GM23338 (cell line): ENCODE measurements around the gene TMEM132D. TPM values are rescaled to one million over a fixed set of nuclear protein-coding genes. Genes with fewer than 3 reads are reported as not detected.
A peak's percentile ranks its signal among the peaks of the same experiment; 100 is the strongest.

Source experiments
- ATAC-seq: fragments of 200-7000 bp; cut with Tn5 transposase; 3 replicates; pipeline ENCODE4 v1.9.1; 2020
- DNase-seq: peaks from one replicate; pipeline ENCODE4 v3.0.0-alpha.2; 2015; ENCODE audit warnings: low spot score
- H2AFZ ChIP-seq: fragments of 200-600 bp; sonication (generic); 2 replicates; pipeline ENCODE4 v1.8.0; 2016; ENCODE audit warnings: antibody characterized with exemption, mild to moderate bottlenecking, moderate library complexity
- H3F3A ChIP-seq: fragments of 200-600 bp; sonication (generic); replicated peaks from 2 replicates; pipeline ENCODE4 v1.8.0; 2017; ENCODE audit warnings: antibody characterized with exemption, mixed run types, low read depth
- H3K27ac ChIP-seq: fragments of 200-600 bp; sonication (generic); 2 replicates; pipeline ENCODE4 v1.6.1; 2016; ENCODE audit warnings: low read depth
- H3K27me3 ChIP-seq: fragments of 200-600 bp; sonication (generic); 2 replicates; pipeline ENCODE4 v1.8.0; 2016; ENCODE audit warnings: mild to moderate bottlenecking, mixed run types, moderate library complexity; ENCODE audit not compliant: insufficient read depth
- H3K36me3 ChIP-seq: fragments of 200-600 bp; sonication (generic); 2 replicates; pipeline ENCODE4 v1.8.0; 2016; ENCODE audit warnings: mild to moderate bottlenecking; ENCODE audit not compliant: insufficient read depth
- H3K4me1 ChIP-seq: fragments of 200-600 bp; sonication (generic); 2 replicates; pipeline ENCODE4 v1.8.0; 2016; ENCODE audit warnings: mild to moderate bottlenecking, moderate library complexity; ENCODE audit not compliant: insufficient read depth
- H3K4me2 ChIP-seq: fragments of 200-600 bp; sonication (generic); 2 replicates; pipeline ENCODE4 v1.7.1; 2017; ENCODE audit warnings: mixed run types
- H3K4me3 ChIP-seq: fragments of 200-600 bp; sonication (generic); 2 replicates; pipeline ENCODE4 v1.6.1; 2016; ENCODE audit warnings: mixed run types
- H3K79me2 ChIP-seq: fragments of 200-600 bp; sonication (generic); replicated peaks from 2 replicates; pipeline ENCODE4 v1.8.0; 2017; ENCODE audit warnings: mild to moderate bottlenecking; ENCODE audit not compliant: insufficient read depth
- H3K9me2 ChIP-seq: fragments of 200-600 bp; sonication (generic); 2 replicates; pipeline ENCODE4 v1.8.0; 2017; ENCODE audit not compliant: insufficient read depth
- H4K20me1 ChIP-seq: fragments of 200-600 bp; sonication (generic); replicated peaks from 2 replicates; pipeline ENCODE4 v1.8.0; 2017; ENCODE audit warnings: mild to moderate bottlenecking; ENCODE audit not compliant: insufficient read depth
- H3K27ac Mint-ChIP-seq: 2 replicates; pipeline ENCODE4 v1.8.0; 2020; ENCODE audit warnings: inconsistent platforms, mild to moderate bottlenecking, moderate library complexity, mixed read lengths
- H3K27me3 Mint-ChIP-seq: 3 replicates; pipeline ENCODE4 v1.8.0; 2022; ENCODE audit warnings: low read depth, mild to moderate bottlenecking, moderate library complexity, mixed read lengths, inconsistent platforms; ENCODE audit not compliant: insufficient read depth, poor library complexity
- H3K36me3 Mint-ChIP-seq: 3 replicates; pipeline ENCODE4 v1.8.0; 2021; ENCODE audit warnings: low read depth, mild to moderate bottlenecking, inconsistent platforms, moderate library complexity, mixed read lengths
- H3K4me1 Mint-ChIP-seq: 3 replicates; pipeline ENCODE4 v1.8.0; 2020; ENCODE audit warnings: mild to moderate bottlenecking, inconsistent platforms, mixed read lengths
- H3K4me3 Mint-ChIP-seq: 3 replicates; pipeline ENCODE4 v1.8.0; 2021; ENCODE audit warnings: moderate library complexity, mild to moderate bottlenecking, inconsistent platforms, mixed read lengths
- H3K9me3 Mint-ChIP-seq: 3 replicates; pipeline ENCODE4 v1.8.0; 2020; ENCODE audit warnings: moderate library complexity, mild to moderate bottlenecking, inconsistent platforms, mixed read lengths
- CREB1 ChIP-seq: fragments of 250-450 bp; sonication (Bioruptor Pico); IDR thresholded peaks from 2 replicates; pipeline ENCODE4 v1.5.0; 2020; ENCODE audit warnings: low read depth, mild to moderate bottlenecking, moderate library complexity
- CTCF ChIP-seq, 2 experiments: fragments of 200-600 bp in 1 of 2; sonication (generic) in 1 of 2; conservative IDR thresholded peaks; 2 replicates each; pipeline versions ENCODE4 v1.5.1 to v1.6.1; 2016 to 2017; ENCODE audit warnings: antibody characterized with exemption in 2 of 2, low read depth in 2 of 2, mild to moderate bottlenecking in 2 of 2, moderate library complexity in 1 of 2
- EZH2phosphoT487 ChIP-seq: fragments of 200-600 bp; sonication (generic); IDR thresholded peaks from one replicate; pipeline ENCODE4 v1.8.1; 2018; ENCODE audit warnings: antibody characterized with exemption; ENCODE audit not compliant: unreplicated experiment
- NANOG ChIP-seq: IDR thresholded peaks from 2 replicates; pipeline ENCODE4 v1.6.1; 2016; ENCODE audit warnings: antibody characterized with exemption, borderline replicate concordance
- POLR2AphosphoS5 ChIP-seq: IDR thresholded peaks from 2 replicates; pipeline ENCODE4 v1.6.1; 2016; ENCODE audit warnings: antibody characterized with exemption, low read depth
- STAT1 ChIP-seq: IDR thresholded peaks from one replicate; pipeline ENCODE4 v1.6.1; 2016; ENCODE audit warnings: antibody characterized with exemption; ENCODE audit not compliant: unreplicated experiment
- ZNF331 ChIP-seq: fragments of 250-450 bp; sonication (Bioruptor Pico); IDR thresholded peaks from 2 replicates; pipeline ENCODE4 v1.5.0; 2020; ENCODE audit warnings: low read depth, mild to moderate bottlenecking, moderate library complexity
- polyA plus RNA-seq: library from polyadenylated mRNA; unstranded; fragments of >200 nt; fragmentation: Nextera tagmentation; extraction: Ambion mirVana; gene quantifications from 2 replicates; pipeline ENCODE4 v1.2.1, GENCODE V29; 2016
- total RNA-seq: library from RNA; depleted of rRNA; stranded (reverse); fragments of >200 nt; shearing (Covaris generic); gene quantifications from 2 replicates; pipeline ENCODE4 v1.2.3, GENCODE V29; 2014
- TF ChIP-seq, protein P1 (sequence below): IDR thresholded peaks from 2 replicates; pipeline ENCODE4 v1.6.1; 2016; ENCODE audit warnings: antibody characterized with exemption
- TF ChIP-seq, protein P2 (sequence below): fragments of 250-450 bp; sonication (Bioruptor Pico); IDR thresholded peaks from 2 replicates; pipeline ENCODE4 v1.5.0; 2020; ENCODE audit warnings: mild to moderate bottlenecking, moderate library complexity

TMEM132D gene
- total and polyA plus RNA-seq, 2 experiments from 2014 or later = 0.44 to 5.3 TPM

- Histone ChIP-seq H3K9me2 (no peaks in the 10 kb centered on the region), H2AFZ (no peak overlapping the region), H3F3A (no peaks in the 10 kb centered on the region), H3K27ac (no peak overlapping the region), H3K4me2 (no peak overlapping the region), H4K20me1 (no peaks in the 10 kb centered on the region), H3K4me3 (no peak overlapping the region), H3K36me3 (peaks cover 7% of the 10 kb centered on the region; the same call in 1 of the 2 replicates), H3K27me3 (no peaks in the 10 kb centered on the region), H3K79me2 (no peaks in the 10 kb centered on the region), H3K4me1 (no peaks in the 10 kb centered on the region)
- peaks cover 31% of the 10 kb centered on the region; the same call in 2 of the 3 replicates for H3K36me3 Mint-ChIP-seq
- no peak for ATAC-seq
- peaks cover 91% of the 10 kb centered on the region for H3K9me3 Mint-ChIP-seq
- no peak overlapping the region for H3K27ac Mint-ChIP-seq
- DNase-seq = peak; percentile 2
- H3K4me3 Mint-ChIP-seq = no peak overlapping the region
- peak; percentile 12 to 35; a peak in 2 of 4 replicates for TF ChIP-seq CTCF (conservative IDR thresholded peaks at IDR 0.05; ENCODE audit: low read depth in 2 of 2)
- TF ChIP-seq, protein P1, sequence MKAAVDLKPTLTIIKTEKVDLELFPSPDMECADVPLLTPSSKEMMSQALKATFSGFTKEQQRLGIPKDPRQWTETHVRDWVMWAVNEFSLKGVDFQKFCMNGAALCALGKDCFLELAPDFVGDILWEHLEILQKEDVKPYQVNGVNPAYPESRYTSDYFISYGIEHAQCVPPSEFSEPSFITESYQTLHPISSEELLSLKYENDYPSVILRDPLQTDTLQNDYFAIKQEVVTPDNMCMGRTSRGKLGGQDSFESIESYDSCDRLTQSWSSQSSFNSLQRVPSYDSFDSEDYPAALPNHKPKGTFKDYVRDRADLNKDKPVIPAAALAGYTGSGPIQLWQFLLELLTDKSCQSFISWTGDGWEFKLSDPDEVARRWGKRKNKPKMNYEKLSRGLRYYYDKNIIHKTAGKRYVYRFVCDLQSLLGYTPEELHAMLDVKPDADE = no peak
- no peaks in the 10 kb centered on the region for H3K4me1 Mint-ChIP-seq
- H3K27me3 Mint-ChIP-seq = peaks cover 6% of the 10 kb centered on the region
These were observed 665.9 kb downstream of the TMEM132D start for GRCh38 chr12:129237881-129238280.

- Mint-ChIP-seq H3K9me3 (peaks cover 91% of the 10 kb centered on the region), H3K4me3 (no peak overlapping the region), H3K27ac (no peak overlapping the region), H3K4me1 (no peaks in the 10 kb centered on the region), H3K36me3 (peaks cover 33% of the 10 kb centered on the region), H3K27me3 (no peaks in the 10 kb centered on the region)
- Histone ChIP-seq H3K9me2 (no peaks in the 10 kb centered on the region), H3K4me3 (no peak overlapping the region), H2AFZ (no peak overlapping the region), H4K20me1 (no peaks in the 10 kb centered on the region), H3K27me3 (no peaks in the 10 kb centered on the region), H3K79me2 (no peaks in the 10 kb centered on the region), H3K27ac (no peak overlapping the region), H3K4me2 (no peak overlapping the region), H3F3A (no peaks in the 10 kb centered on the region), H3K4me1 (no peaks in the 10 kb centered on the region), H3K36me3 (peaks cover 7% of the 10 kb centered on the region; the same call in 1 of the 2 replicates)
- DNase-seq (peak; percentile 1), ATAC-seq (no peak)
- TF ChIP-seq POLR2AphosphoS5 (no peak), CREB1 (CRISPR knock-in tag) (no peak), ZNF331 (CRISPR knock-in tag) (no peak), EZH2phosphoT487 (no peak), CTCF (conservative IDR thresholded peaks at IDR 0.05; ENCODE audit: low read depth in 2 of 2) (no peak), NANOG (no peak), STAT1 (no peak)
- TF ChIP-seq, protein P1 = no peak
- TF ChIP-seq, protein P2, sequence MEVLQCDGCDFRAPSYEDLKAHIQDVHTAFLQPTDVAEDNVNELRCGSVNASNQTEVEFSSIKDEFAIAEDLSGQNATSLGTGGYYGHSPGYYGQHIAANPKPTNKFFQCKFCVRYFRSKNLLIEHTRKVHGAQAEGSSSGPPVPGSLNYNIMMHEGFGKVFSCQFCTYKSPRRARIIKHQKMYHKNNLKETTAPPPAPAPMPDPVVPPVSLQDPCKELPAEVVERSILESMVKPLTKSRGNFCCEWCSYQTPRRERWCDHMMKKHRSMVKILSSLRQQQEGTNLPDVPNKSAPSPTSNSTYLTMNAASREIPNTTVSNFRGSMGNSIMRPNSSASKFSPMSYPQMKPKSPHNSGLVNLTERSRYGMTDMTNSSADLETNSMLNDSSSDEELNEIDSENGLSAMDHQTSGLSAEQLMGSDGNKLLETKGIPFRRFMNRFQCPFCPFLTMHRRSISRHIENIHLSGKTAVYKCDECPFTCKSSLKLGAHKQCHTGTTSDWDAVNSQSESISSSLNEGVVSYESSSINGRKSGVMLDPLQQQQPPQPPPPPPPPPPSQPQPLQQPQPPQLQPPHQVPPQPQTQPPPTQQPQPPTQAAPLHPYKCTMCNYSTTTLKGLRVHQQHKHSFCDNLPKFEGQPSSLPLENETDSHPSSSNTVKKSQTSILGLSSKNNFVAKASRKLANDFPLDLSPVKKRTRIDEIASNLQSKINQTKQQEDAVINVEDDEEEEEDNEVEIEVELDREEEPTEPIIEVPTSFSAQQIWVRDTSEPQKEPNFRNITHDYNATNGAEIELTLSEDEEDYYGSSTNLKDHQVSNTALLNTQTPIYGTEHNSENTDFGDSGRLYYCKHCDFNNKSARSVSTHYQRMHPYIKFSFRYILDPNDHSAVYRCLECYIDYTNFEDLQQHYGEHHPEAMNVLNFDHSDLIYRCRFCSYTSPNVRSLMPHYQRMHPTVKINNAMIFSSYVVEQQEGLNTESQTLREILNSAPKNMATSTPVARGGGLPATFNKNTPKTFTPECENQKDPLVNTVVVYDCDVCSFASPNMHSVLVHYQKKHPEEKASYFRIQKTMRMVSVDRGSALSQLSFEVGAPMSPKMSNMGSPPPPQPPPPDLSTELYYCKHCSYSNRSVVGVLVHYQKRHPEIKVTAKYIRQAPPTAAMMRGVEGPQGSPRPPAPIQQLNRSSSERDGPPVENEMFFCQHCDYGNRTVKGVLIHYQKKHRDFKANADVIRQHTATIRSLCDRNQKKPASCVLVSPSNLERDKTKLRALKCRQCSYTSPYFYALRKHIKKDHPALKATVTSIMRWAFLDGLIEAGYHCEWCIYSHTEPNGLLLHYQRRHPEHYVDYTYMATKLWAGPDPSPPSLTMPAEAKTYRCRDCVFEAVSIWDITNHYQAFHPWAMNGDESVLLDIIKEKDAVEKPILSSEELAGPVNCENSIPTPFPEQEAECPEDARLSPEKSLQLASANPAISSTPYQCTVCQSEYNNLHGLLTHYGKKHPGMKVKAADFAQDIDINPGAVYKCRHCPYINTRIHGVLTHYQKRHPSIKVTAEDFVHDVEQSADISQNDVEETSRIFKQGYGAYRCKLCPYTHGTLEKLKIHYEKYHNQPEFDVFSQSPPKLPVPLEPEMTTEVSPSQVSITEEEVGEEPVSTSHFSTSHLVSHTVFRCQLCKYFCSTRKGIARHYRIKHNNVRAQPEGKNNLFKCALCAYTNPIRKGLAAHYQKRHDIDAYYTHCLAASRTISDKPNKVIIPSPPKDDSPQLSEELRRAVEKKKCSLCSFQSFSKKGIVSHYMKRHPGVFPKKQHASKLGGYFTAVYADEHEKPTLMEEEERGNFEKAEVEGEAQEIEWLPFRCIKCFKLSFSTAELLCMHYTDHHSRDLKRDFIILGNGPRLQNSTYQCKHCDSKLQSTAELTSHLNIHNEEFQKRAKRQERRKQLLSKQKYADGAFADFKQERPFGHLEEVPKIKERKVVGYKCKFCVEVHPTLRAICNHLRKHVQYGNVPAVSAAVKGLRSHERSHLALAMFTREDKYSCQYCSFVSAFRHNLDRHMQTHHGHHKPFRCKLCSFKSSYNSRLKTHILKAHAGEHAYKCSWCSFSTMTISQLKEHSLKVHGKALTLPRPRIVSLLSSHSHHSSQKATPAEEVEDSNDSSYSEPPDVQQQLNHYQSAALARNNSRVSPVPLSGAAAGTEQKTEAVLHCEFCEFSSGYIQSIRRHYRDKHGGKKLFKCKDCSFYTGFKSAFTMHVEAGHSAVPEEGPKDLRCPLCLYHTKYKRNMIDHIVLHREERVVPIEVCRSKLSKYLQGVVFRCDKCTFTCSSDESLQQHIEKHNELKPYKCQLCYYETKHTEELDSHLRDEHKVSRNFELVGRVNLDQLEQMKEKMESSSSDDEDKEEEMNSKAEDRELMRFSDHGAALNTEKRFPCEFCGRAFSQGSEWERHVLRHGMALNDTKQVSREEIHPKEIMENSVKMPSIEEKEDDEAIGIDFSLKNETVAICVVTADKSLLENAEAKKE (CRISPR knock-in tag) = no peak
These were observed 669.6 kb downstream of the TMEM132D start for GRCh38 chr12:129234209-129234608.
